Stimulated activated naive CD8-positive, alpha-beta T cell treated with anti-CD3 and anti-CD28 coated beads, Interleukin-15, Interleukin-2, amounts not matched to agents 100 ng/mL and 50 ng/mL, for 24 hours (primary cell): ENCODE data around the gene FBXO38.
A peak's percentile ranks its signal among the peaks of the same experiment; 100 is the strongest.

ENCODE experiments used
- H3K27ac Mint-ChIP-seq: one replicate; pipeline ENCODE4 v1.8.0; 2021; ENCODE audit warnings: mild to moderate bottlenecking, mixed read lengths
- H3K27me3 Mint-ChIP-seq: one replicate; pipeline ENCODE4 v1.8.0; 2021; ENCODE audit warnings: mixed read lengths
- H3K36me3 Mint-ChIP-seq: one replicate; pipeline ENCODE4 v1.8.0; 2021; ENCODE audit warnings: low read depth, mixed read lengths
- H3K4me1 Mint-ChIP-seq: one replicate; pipeline ENCODE4 v1.8.0; 2021; ENCODE audit warnings: low read depth, mixed read lengths
- H3K4me3 Mint-ChIP-seq: one replicate; pipeline ENCODE4 v1.8.0; 2021; ENCODE audit warnings: mild to moderate bottlenecking, mixed read lengths
- H3K9me3 Mint-ChIP-seq: one replicate; pipeline ENCODE4 v1.8.0; 2021; ENCODE audit warnings: mixed read lengths

The FBXO38 gene

GRCh38 chr5:148374690-148375360 is 8.9 kb upstream of the FBXO38 start:
- Mint-ChIP-seq H3K4me3 (no peak overlapping the region), H3K27me3 (no peaks in the 10 kb centered on the region), H3K36me3 (peaks cover 28% of the 10 kb centered on the region), H3K4me1 (peaks cover 4% of the 10 kb centered on the region), H3K27ac (no peak overlapping the region), H3K9me3 (peaks cover 9% of the 10 kb centered on the region)

- Mint-ChIP-seq H3K9me3 (peaks cover 9% of the 10 kb centered on the region), H3K27me3 (no peaks in the 10 kb centered on the region), H3K4me3 (no peak overlapping the region), H3K27ac (no peak overlapping the region), H3K4me1 (peaks cover 6% of the 10 kb centered on the region), H3K36me3 (peaks cover 28% of the 10 kb centered on the region)
Measured at GRCh38 chr5:148376198-148376597, 7.6 kb upstream of the FBXO38 start.

- Mint-ChIP-seq H3K36me3 (peaks cover 23% of the 10 kb centered on the region), H3K27ac (no peak overlapping the region), H3K4me3 (no peak overlapping the region), H3K27me3 (no peaks in the 10 kb centered on the region), H3K9me3 (peaks cover 9% of the 10 kb centered on the region), H3K4me1 (peaks cover 15% of the 10 kb centered on the region)
Measured at GRCh38 chr5:148378670-148379069, 5.1 kb upstream of the FBXO38 start.

GRCh38 chr5:148379340-148379739 is 4.4 kb upstream of the FBXO38 start:
- Mint-ChIP-seq H3K27me3 (no peaks in the 10 kb centered on the region), H3K4me1 (peaks cover 20% of the 10 kb centered on the region), H3K4me3 (no peak overlapping the region), H3K9me3 (peaks cover 9% of the 10 kb centered on the region), H3K27ac (no peak overlapping the region), H3K36me3 (peaks cover 25% of the 10 kb centered on the region)

- Mint-ChIP-seq H3K27me3 (no peaks in the 10 kb centered on the region), H3K9me3 (peaks cover 9% of the 10 kb centered on the region), H3K27ac (no peak overlapping the region), H3K36me3 (peaks cover 27% of the 10 kb centered on the region), H3K4me3 (no peak overlapping the region), H3K4me1 (peaks cover 45% of the 10 kb centered on the region)
Measured at GRCh38 chr5:148381906-148382305, 1.9 kb upstream of the FBXO38 start.

GRCh38 chr5:148382961-148383360 is 797 bp upstream of the FBXO38 start:
- peak overlapping the region; percentile 98 for H3K27ac Mint-ChIP-seq
- H3K4me1 Mint-ChIP-seq, result peaks cover 55% of the 10 kb centered on the region
- peaks cover 25% of the 10 kb centered on the region for H3K36me3 Mint-ChIP-seq
- peaks cover 9% of the 10 kb centered on the region for H3K9me3 Mint-ChIP-seq
- peak overlapping the region; percentile 95 for H3K4me3 Mint-ChIP-seq
- H3K27me3 Mint-ChIP-seq, result no peaks in the 10 kb centered on the region

- H3K4me1 Mint-ChIP-seq, result peaks cover 69% of the 10 kb centered on the region
- peak overlapping the region; percentile 98 for H3K27ac Mint-ChIP-seq
- no peaks in the 10 kb centered on the region for H3K27me3 Mint-ChIP-seq
- H3K9me3 Mint-ChIP-seq, result no peaks in the 10 kb centered on the region
- H3K4me3 Mint-ChIP-seq, result peak overlapping the region; percentile 95
- H3K36me3 Mint-ChIP-seq, result peaks cover 19% of the 10 kb centered on the region
Measured at GRCh38 chr5:148384380-148384737, 601 bp downstream of the FBXO38 start.

GRCh38 chr5:148385094-148385493 is 1.3 kb downstream of the FBXO38 start:
- Mint-ChIP-seq H3K4me3 (peak overlapping the region; percentile 95), H3K4me1 (peaks cover 66% of the 10 kb centered on the region), H3K36me3 (peaks cover 19% of the 10 kb centered on the region), H3K27ac (peak overlapping the region; percentile 98), H3K27me3 (no peaks in the 10 kb centered on the region), H3K9me3 (no peaks in the 10 kb centered on the region)

- Mint-ChIP-seq H3K4me3 (peak overlapping the region; percentile 24), H3K27ac (peak overlapping the region; percentile 21), H3K27me3 (no peaks in the 10 kb centered on the region), H3K4me1 (peaks cover 74% of the 10 kb centered on the region), H3K9me3 (no peaks in the 10 kb centered on the region), H3K36me3 (peaks cover 25% of the 10 kb centered on the region)
Measured at GRCh38 chr5:148386041-148386440, 2.3 kb downstream of the FBXO38 start.

- Mint-ChIP-seq H3K36me3 (peaks cover 34% of the 10 kb centered on the region), H3K4me3 (no peak overlapping the region), H3K9me3 (no peaks in the 10 kb centered on the region), H3K27ac (no peak overlapping the region), H3K27me3 (no peaks in the 10 kb centered on the region), H3K4me1 (peaks cover 85% of the 10 kb centered on the region)
Measured at GRCh38 chr5:148387325-148387724, 3.6 kb downstream of the FBXO38 start.

- H3K27ac Mint-ChIP-seq, result peak overlapping the region; percentile 75
Measured at GRCh38 chr5:148388696-148389095, 4.9 kb downstream of the FBXO38 start.

GRCh38 chr5:148390914-148391313 is 7.2 kb downstream of the FBXO38 start:
- H3K27me3 Mint-ChIP-seq, result no peaks in the 10 kb centered on the region
- H3K9me3 Mint-ChIP-seq, result no peaks in the 10 kb centered on the region
- H3K27ac Mint-ChIP-seq, result no peak overlapping the region
- peaks cover 72% of the 10 kb centered on the region for H3K4me1 Mint-ChIP-seq
- no peak overlapping the region for H3K4me3 Mint-ChIP-seq
- H3K36me3 Mint-ChIP-seq, result peaks cover 46% of the 10 kb centered on the region

More at GRCh38 chr5:148388696-148389095, 4.9 kb downstream of the FBXO38 start:
- H3K4me3 Mint-ChIP-seq, result peak overlapping the region; percentile 43
- H3K9me3 Mint-ChIP-seq, result no peaks in the 10 kb centered on the region
- no peaks in the 10 kb centered on the region for H3K27me3 Mint-ChIP-seq
- peaks cover 87% of the 10 kb centered on the region for H3K4me1 Mint-ChIP-seq
- H3K36me3 Mint-ChIP-seq, result peaks cover 43% of the 10 kb centered on the region

- no peaks in the 10 kb centered on the region for H3K9me3 Mint-ChIP-seq
- peak overlapping the region; percentile 18 for H3K27ac Mint-ChIP-seq
- H3K27me3 Mint-ChIP-seq, result no peaks in the 10 kb centered on the region
- peaks cover 51% of the 10 kb centered on the region for H3K36me3 Mint-ChIP-seq
- H3K4me3 Mint-ChIP-seq, result no peak overlapping the region
- peaks cover 70% of the 10 kb centered on the region for H3K4me1 Mint-ChIP-seq
Measured at GRCh38 chr5:148391422-148391821, 7.7 kb downstream of the FBXO38 start.

- Mint-ChIP-seq H3K27me3 (no peaks in the 10 kb centered on the region), H3K36me3 (peaks cover 60% of the 10 kb centered on the region), H3K4me1 (peaks cover 67% of the 10 kb centered on the region), H3K27ac (no peak overlapping the region), H3K4me3 (no peak overlapping the region), H3K9me3 (no peaks in the 10 kb centered on the region)
Measured at GRCh38 chr5:148393390-148393741, 9.6 kb downstream of the FBXO38 start.

- peaks cover 66% of the 10 kb centered on the region for H3K36me3 Mint-ChIP-seq
Measured at GRCh38 chr5:148394587-148395019, 10.8 kb downstream of the FBXO38 start.

GRCh38 chr5:148395031-148395430 is 11.3 kb downstream of the FBXO38 start:
- H3K4me3 Mint-ChIP-seq, result no peak overlapping the region
- peaks cover 69% of the 10 kb centered on the region for H3K4me1 Mint-ChIP-seq
- peaks cover 70% of the 10 kb centered on the region for H3K36me3 Mint-ChIP-seq
- H3K27me3 Mint-ChIP-seq, result no peaks in the 10 kb centered on the region
- no peak overlapping the region for H3K27ac Mint-ChIP-seq
- H3K9me3 Mint-ChIP-seq, result no peaks in the 10 kb centered on the region

More at GRCh38 chr5:148394587-148395019, 10.8 kb downstream of the FBXO38 start:
- H3K27me3 Mint-ChIP-seq, result no peaks in the 10 kb centered on the region
- no peaks in the 10 kb centered on the region for H3K9me3 Mint-ChIP-seq
- peaks cover 67% of the 10 kb centered on the region for H3K4me1 Mint-ChIP-seq
- H3K4me3 Mint-ChIP-seq, result no peak overlapping the region
- no peak overlapping the region for H3K27ac Mint-ChIP-seq
